Tibial nerve (tissue), 3 donors: Measurements from ENCODE around the gene FAM204A.

Experiments
- CTCF ChIP-seq, 5 experiments: fragments of 200-600 bp in 3 of 5; fragments of 450-650 bp in 2 of 5; sonication (generic) in 3 of 5; IDR thresholded peaks; one replicate each; pipeline ENCODE4 v1.5.1; 2016 to 2019; ENCODE audit warnings: antibody characterized with exemption in 5 of 5, mild to moderate bottlenecking in 3 of 5, moderate library complexity in 2 of 5
- POLR2A ChIP-seq, 2 donors: fragments of 450-650 bp; IDR thresholded peaks; one replicate each; pipeline ENCODE4 v1.6.1; 2017; ENCODE audit warnings: antibody characterized with exemption in 2 of 2, mild to moderate bottlenecking in 2 of 2, moderate library complexity in 2 of 2

GRCh38 chr10:118249714-118250113 is 92.4 kb downstream of the FAM204A start:
- TF ChIP-seq CTCF (IDR thresholded peaks at IDR 0.05), result no peak
- no peak for TF ChIP-seq POLR2A (IDR thresholded peaks at IDR 0.05)
